Fibroblast of peridontal ligament (primary cell): ENCODE measurements around the gene UPK3B.
"Not testable (repeated sequence)": the region's sequence is repeated elsewhere in the genome, so short reads cannot be mapped to it uniquely, and the experiment has no call there.

Source experiments
- DNase-seq: peaks from one replicate; pipeline ENCODE4 v3.0.0-alpha.2; 2010; ENCODE audit errors: extremely low read depth

Gene UPK3B

GRCh38 chr7:76513817-76514799 lies 3.8 kb downstream of the UPK3B start:
- no peak for DNase-seq

DNA sequence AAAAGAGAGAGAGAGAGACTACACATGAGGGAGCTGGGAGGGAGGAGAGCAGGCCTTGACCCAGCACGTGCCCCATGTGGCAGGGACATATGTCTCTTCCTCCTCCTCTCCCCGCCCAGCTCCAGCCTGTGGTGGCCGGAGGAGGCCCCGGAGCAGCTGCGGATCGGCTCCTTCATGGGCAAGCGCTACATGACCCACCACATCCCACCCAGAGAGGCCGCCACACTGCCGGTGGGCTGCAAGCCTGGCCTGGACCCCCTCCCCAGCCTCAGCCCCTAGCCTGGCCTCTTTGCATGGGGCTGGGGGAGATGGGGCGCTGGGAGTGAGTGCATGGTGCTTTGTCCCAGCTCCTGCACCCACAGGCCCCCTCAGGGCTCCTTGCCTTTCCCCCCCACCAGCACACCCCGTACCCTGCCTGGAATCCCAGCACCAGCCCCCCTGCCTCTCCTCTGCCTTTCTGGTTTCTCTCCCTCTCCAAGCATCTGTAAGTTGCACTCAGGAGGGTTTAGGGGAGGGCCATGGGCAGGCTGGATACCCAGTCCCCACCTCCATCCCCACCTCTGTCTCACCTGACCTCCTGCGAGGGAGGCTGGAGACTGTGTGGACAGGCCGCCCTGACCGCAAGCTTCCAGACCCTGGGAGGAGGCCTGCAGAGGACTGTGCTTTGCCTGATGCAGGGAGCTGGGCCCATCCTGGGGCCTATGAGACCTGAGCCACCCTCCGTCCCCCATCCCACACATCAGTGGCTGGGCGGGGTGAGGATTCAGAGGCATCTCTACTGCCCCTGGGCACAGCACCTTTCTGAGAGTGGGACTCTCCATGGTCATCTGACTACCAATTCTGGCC lies 4.8 kb downstream of the UPK3B start:
- DNase-seq = peak; percentile 12

DNA sequence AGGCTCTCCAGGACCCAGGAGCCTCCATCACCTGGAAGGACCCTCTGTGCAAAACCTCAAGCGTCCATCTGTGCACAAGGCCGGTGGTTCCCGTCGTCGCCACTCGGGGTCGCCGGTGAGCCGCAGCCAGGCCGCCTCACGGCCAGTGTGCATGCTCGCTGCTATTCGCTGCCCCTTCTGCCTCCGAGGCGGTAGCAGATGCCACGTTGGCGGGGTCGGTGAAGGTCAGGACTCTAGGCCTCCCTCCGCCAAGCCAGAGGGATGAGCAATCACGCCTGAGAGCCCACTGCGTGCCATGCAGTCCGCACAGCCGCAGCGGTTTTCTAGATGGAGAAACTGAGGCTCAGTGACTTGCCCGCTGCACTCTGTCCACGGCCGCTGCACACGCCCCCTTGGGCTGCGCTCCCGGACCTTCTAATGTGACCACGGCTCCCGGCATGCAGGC lies 5.7 kb downstream of the UPK3B start:
- DNase-seq = peak; percentile 37

DNA sequence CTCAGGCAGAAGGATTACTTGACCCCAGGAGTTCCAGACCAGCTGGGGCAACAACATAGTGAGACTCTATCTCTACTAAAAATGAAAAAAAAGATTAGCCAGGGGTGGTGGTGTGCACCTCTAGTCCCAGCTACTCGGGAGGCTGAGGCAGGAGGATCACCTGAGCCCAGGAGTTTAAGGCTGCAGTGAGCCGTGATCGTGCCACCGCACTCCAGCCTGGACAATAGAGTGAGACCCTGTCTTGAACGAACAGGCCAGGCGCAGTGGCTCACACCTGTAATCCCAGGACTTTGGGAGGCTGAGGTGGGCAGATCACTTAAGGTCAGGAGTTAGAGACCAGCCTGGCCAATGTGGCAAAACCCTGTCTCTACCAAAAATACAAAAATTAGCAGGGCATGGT lies 6.6 kb downstream of the UPK3B start:
- not testable (repeated sequence) for DNase-seq

GRCh38 chr7:76526183-76526582 lies 15.8 kb downstream of the UPK3B start:
- not testable (repeated sequence) for DNase-seq

DNA sequence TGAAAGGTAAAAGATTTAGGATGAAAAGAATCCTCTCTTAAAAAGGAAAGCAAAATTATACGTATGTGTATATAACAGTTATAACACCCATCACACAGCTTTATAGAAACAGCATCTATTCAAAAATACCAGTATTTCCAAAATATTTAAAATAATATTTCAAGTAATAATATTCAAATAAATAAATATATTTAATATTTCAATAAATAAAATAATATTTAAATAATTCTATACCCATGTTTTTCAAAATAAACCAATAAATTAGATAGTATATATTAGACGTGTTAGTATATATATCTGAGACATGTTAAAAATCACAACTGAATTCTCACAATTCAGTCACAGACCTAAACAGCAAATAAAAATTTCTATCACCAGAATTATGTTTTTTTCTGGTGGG lies 21.3 kb downstream of the UPK3B start:
- DNase-seq = not testable (repeated sequence)

DNA sequence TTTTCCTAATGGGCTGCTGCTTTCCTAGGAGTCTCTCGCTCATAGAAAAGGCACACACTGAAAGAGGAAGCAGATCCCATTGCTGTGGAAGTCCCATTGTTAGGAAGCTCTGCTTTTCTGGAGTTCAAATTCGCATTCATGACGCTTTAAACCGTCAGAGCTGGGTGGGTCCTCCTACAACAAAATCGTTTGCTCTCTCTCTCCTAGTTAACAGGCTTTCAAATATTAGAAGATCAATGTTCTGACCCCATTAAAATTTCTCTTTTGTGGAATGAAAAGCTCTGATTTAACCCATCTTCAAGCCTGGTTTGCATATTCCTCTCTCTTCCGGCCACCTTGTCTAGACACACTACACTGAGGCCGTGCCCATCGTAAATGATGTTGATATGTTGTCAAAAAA lies 32.8 kb downstream of the UPK3B start, which contains the start of gene SPDYE16:
TSS of gene SPDYE16 (minus strand) at position 101 of the 400 bp plus-strand sequence. CDS start 1,838 bp downstream, outside the sequence.
- DNase-seq = not testable (repeated sequence)

DNA sequence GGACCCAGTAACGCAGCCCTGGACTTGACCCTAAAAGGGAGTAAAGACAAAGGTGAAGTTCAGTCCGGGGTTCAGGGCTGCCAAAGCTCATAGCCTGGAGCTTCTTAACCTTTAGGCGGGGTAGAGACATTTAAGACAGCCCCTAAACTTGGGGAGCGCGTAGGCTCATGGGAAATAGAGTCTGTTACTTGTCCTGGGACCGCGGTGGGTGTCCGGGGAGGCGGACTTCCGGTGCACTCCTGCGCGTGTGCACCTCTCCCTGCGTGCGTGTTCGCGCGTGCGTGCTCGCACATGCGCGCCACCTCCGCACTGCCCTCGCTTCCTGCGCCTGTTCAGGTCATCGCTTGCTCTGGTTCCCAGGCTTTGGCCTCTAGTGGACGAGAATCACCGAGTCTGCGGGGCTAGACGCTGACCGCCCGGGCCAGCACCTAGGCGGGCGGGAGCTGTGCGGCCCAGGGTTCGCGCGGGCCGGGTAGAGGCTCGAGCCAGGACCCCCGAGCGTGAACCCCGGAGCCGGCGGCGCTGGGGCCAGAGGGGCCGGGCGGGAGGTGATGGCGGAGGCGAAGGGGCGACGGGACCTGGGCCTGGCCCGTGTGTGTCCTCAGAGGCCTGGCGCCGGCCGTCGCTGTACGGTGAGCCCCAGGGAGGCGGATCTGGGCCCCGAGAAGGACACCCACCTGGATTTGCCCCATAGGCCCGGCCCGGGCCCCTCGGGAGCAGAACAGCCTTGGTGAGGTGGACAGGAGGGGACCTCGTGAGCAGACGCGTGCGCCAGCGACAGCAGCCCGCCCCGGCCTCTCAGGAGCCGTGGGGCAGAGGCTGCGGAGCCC lies 38.9 kb downstream of the UPK3B start:
- peak; percentile 85 for DNase-seq

DNA sequence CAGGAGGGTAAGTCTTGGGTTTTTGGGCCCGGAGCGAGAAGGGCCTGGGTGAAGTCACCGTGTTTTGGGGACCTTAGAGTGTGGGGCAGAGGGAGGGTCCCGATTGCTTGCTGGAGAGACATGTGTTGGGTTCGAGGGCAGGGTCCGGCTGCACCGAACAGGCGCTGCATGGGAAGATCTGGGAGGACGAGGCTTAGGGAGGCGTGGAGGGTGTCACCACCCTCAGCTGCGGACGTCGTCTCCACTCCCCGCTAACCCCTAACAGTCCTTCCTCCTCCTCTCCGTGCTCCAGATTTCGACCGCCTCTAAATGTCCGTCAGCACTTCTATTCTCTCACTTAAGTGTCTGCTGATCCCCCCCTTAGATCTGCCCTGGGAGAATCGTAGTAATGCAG lies 39.5 kb downstream of the UPK3B start:
- not testable (repeated sequence) for DNase-seq

- not testable (repeated sequence) for DNase-seq
Observed at GRCh38 chr7:76551992-76552391, 41.6 kb downstream of the UPK3B start.

- DNase-seq = not testable (repeated sequence)
Observed at GRCh38 chr7:76559685-76560084, 49.3 kb downstream of the UPK3B start.

GRCh38 chr7:76560157-76560556 lies 49.8 kb downstream of the UPK3B start:
- DNase-seq = not testable (repeated sequence)

GRCh38 chr7:76561342-76561741 lies 51.0 kb downstream of the UPK3B start:
- not testable (repeated sequence) for DNase-seq

DNA sequence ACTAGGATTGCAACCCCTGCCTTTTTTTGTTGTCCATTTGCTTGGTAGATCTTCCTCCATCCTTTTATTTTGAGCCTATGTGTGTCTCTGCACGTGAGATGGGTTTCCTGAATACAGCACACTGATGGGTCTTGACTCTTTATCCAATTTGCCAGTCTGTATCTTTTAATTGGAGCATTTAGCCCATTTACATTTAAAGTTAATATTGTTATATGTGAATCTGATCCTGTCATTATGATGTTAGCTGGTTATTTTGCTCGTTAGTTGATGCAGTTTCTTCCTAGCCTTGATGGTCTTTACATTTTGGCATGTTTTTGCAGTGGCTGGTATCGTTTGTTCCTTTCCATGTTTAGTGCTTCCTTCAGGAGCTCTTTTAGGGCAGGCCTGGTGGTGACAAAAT lies 54.6 kb downstream of the UPK3B start:
- DNase-seq = not testable (repeated sequence)
